ENCODE measurements around the gene YWHAE. TPM values are rescaled to one million over a fixed set of nuclear protein-coding genes. Genes with fewer than 3 reads are reported as not detected.
A peak's percentile ranks its signal among the peaks of the same experiment; 100 is the strongest.
"Not testable (repeated sequence)": the region's sequence is repeated elsewhere in the genome, so short reads cannot be mapped to it uniquely, and the experiment has no call there.

YWHAE gene
- total RNA-seq, 2 experiments from 2014 or later: 116 to 133 TPM

- intact Hi-C loops (cut with DNase I, micrococcal nuclease): no loop called here
- Histone ChIP-seq H3K36me3 (ENCODE audit: insufficient read depth, low read length) (no peaks in the 10 kb centered on the region), H3K27ac (ENCODE audit: low read depth in 1 of 2, low read length in 2 of 2) (no peak overlapping the region), H3K4me1 (ENCODE audit: insufficient read depth, low read length) (peaks cover 17% of the 10 kb centered on the region), H3K27me3 (ENCODE audit: control insufficient read depth in 1 of 2, insufficient read depth in 2 of 2, low read length in 2 of 2) (no peaks in the 10 kb centered on the region), H3K9me3 (ENCODE audit: control insufficient read depth in 1 of 2, insufficient read depth in 1 of 2, low read length in 2 of 2) (no peaks in the 10 kb centered on the region), H3K4me3 (ENCODE audit: low read length) (no peak overlapping the region)
- POLR2A ChIA-PET: interaction anchor here (1.0 kb wide), 1 partner anchor 114 kb away, joined by 3 read pairs; the partner anchor contains the start of gene INPP5K
- Mint-ChIP-seq H3K4me3 (peak overlapping the region; percentile 55), H3K27me3 (no peaks in the 10 kb centered on the region), H3K36me3 (ENCODE audit: low read depth) (peaks cover 28% of the 10 kb centered on the region), H3K9me3 (no peaks in the 10 kb centered on the region), H3K4me1 (ENCODE audit: low read depth) (peaks cover 23% of the 10 kb centered on the region), H3K27ac (no peak overlapping the region)
- no peak for TF ChIP-seq CTCF (IDR thresholded peaks at IDR 0.05)
- CTCF ChIA-PET: interaction anchor here (0.6 to 2.9 kb wide), 3 partner anchors 9 to 131 kb away, joined by 3 to 14 read pairs (median 3); no protein-coding TSS in a partner anchor
- ATAC-seq (ENCODE audit: poor library complexity): no peak
- DNase-seq: no peak
Observed at GRCh38 chr17:1402262-1402586, 2.2 kb upstream of the YWHAE start.

GRCh38 chr17:1398931-1399678 is 917 bp downstream of the YWHAE start:
- H3K27ac ChIP-seq (ENCODE audit: low read depth in 1 of 2, low read length in 2 of 2): peak overlapping the region; percentile 93 to 96
- H3K9me3 Mint-ChIP-seq: no peaks in the 10 kb centered on the region
- peaks cover 45% of the 10 kb centered on the region for H3K4me1 Mint-ChIP-seq (ENCODE audit: low read depth)
- H3K27ac Mint-ChIP-seq: peak overlapping the region; percentile 98
- ChIA-PET CTCF (interaction anchor here (0.7 to 2.9 kb wide), 3 partner anchors 22 to 117 kb away, joined by 4 to 14 read pairs (median 6); partner anchors contain the start of gene INPP5K), POLR2A (interaction anchor here (1.2 to 2.2 kb wide), 8 partner anchors 9 to 117 kb away, joined by 3 to 24 read pairs (median 9); partner anchors contain the start of gene INPP5K)
- peaks cover 46% of the 10 kb centered on the region for H3K4me1 ChIP-seq (ENCODE audit: insufficient read depth, low read length)
- TF ChIP-seq CTCF (IDR thresholded peaks at IDR 0.05): no peak
- no peaks in the 10 kb centered on the region for H3K27me3 Mint-ChIP-seq
- peak overlapping the region; percentile 100 for H3K4me3 Mint-ChIP-seq
- ATAC-seq (ENCODE audit: poor library complexity) (peak; percentile 30), DNase-seq (peak in 7 of 14 experiments; percentile 5 to 59 (median 28))
- peak overlapping the region; percentile 95 for H3K4me3 ChIP-seq (ENCODE audit: low read length)
- peaks cover 11% of the 10 kb centered on the region for H3K36me3 ChIP-seq (ENCODE audit: insufficient read depth, low read length)
- intact Hi-C loops (cut with DNase I, micrococcal nuclease): loop anchor here (1.0 kb wide), 2 partner anchors 34 to 57 kb away; partner anchors contain the start of gene CRK (in 1 of the 2)
- peaks cover 43% of the 10 kb centered on the region for H3K36me3 Mint-ChIP-seq (ENCODE audit: low read depth)
- H3K9me3 ChIP-seq (ENCODE audit: control insufficient read depth in 1 of 2, insufficient read depth in 1 of 2, low read length in 2 of 2): no peaks in the 10 kb centered on the region
- H3K27me3 ChIP-seq (ENCODE audit: control insufficient read depth in 1 of 2, insufficient read depth in 2 of 2, low read length in 2 of 2): no peaks in the 10 kb centered on the region

GRCh38 chr17:1398028-1398427 is 2.0 kb downstream of the YWHAE start:
- intact Hi-C loops (cut with DNase I, micrococcal nuclease): loop anchor here in 1 of 2 experiments (1.0 kb wide), 1 partner anchor 33 kb away; no protein-coding TSS in a partner anchor
- Mint-ChIP-seq H3K27ac (peak overlapping the region; percentile 98), H3K36me3 (ENCODE audit: low read depth) (peaks cover 50% of the 10 kb centered on the region), H3K9me3 (no peaks in the 10 kb centered on the region), H3K27me3 (no peaks in the 10 kb centered on the region), H3K4me1 (ENCODE audit: low read depth) (peaks cover 55% of the 10 kb centered on the region), H3K4me3 (peak overlapping the region; percentile 100)
- ATAC-seq (ENCODE audit: poor library complexity) (no peak), DNase-seq (peak in 1 of 14 experiments; percentile 29)
- H3K27me3 ChIP-seq (ENCODE audit: control insufficient read depth in 1 of 2, insufficient read depth in 2 of 2, low read length in 2 of 2): no peaks in the 10 kb centered on the region
- peak overlapping the region; percentile 2 to 93 for H3K27ac ChIP-seq (ENCODE audit: low read depth in 1 of 2, low read length in 2 of 2)
- ChIA-PET POLR2A (interaction anchor here (0.6 to 2.9 kb wide), 5 partner anchors 8 to 118 kb away, joined by 3 to 10 read pairs (median 4); partner anchors contain the start of gene INPP5K), CTCF (interaction anchor here (1.1 to 2.3 kb wide), 3 partner anchors 9 to 32 kb away, joined by 4 to 11 read pairs (median 6); no protein-coding TSS in a partner anchor)
- no peak for TF ChIP-seq CTCF (IDR thresholded peaks at IDR 0.05)
- H3K4me3 ChIP-seq (ENCODE audit: low read length): peak overlapping the region; percentile 95
- H3K4me1 ChIP-seq (ENCODE audit: insufficient read depth, low read length): peaks cover 57% of the 10 kb centered on the region
- peaks cover 14% of the 10 kb centered on the region for H3K36me3 ChIP-seq (ENCODE audit: insufficient read depth, low read length)
- no peaks in the 10 kb centered on the region for H3K9me3 ChIP-seq (ENCODE audit: control insufficient read depth in 1 of 2, insufficient read depth in 1 of 2, low read length in 2 of 2)

GRCh38 chr17:1395876-1396665 is 4.0 kb downstream of the YWHAE start:
- intact Hi-C loops (cut with DNase I, micrococcal nuclease): loop anchor here in 1 of 2 experiments (2.0 kb wide), 1 partner anchor 17 kb away; no protein-coding TSS in a partner anchor
- ChIA-PET POLR2A (interaction anchor here (1.1 to 2.9 kb wide), 3 partner anchors 10 to 120 kb away, joined by 3 to 10 read pairs (median 5); no protein-coding TSS in a partner anchor), CTCF (interaction anchor here (1.2 to 2.3 kb wide), 2 partner anchors 10 to 30 kb away, joined by 3 to 11 read pairs; no protein-coding TSS in a partner anchor)
- H3K4me1 Mint-ChIP-seq (ENCODE audit: low read depth): peaks cover 72% of the 10 kb centered on the region
- peak overlapping the region; percentile 42 for H3K4me3 Mint-ChIP-seq
- Histone ChIP-seq H3K36me3 (ENCODE audit: insufficient read depth, low read length) (peaks cover 14% of the 10 kb centered on the region), H3K4me1 (ENCODE audit: insufficient read depth, low read length) (peaks cover 75% of the 10 kb centered on the region)
- H3K27me3 Mint-ChIP-seq; ATAC-seq (ENCODE audit: poor library complexity); H3K4me3 ChIP-seq (ENCODE audit: low read length); H3K27me3 ChIP-seq (ENCODE audit: control insufficient read depth in 1 of 2, insufficient read depth in 2 of 2, low read length in 2 of 2); H3K9me3 ChIP-seq (ENCODE audit: control insufficient read depth in 1 of 2, insufficient read depth in 1 of 2, low read length in 2 of 2); H3K9me3 Mint-ChIP-seq; DNase-seq; H3K27ac ChIP-seq (ENCODE audit: low read depth in 1 of 2, low read length in 2 of 2): not testable (repeated sequence)
- peak overlapping the region; percentile 58 for H3K27ac Mint-ChIP-seq
- peaks cover 57% of the 10 kb centered on the region for H3K36me3 Mint-ChIP-seq (ENCODE audit: low read depth)

Data from CD4-positive, alpha-beta T cell (primary cell).